ENCODE data around the gene CATSPER3. TPM values are rescaled to one million over a fixed set of nuclear protein-coding genes. Genes with fewer than 3 reads are reported as not detected.

Gene CATSPER3
- total and polyA plus RNA-seq, 2 of the 8 experiments (the other 6 are each of a cell fraction or from before 2014, with no cell fraction given): 0.62 TPM; not detected in 1

- TF ChIP-seq MAX (IDR thresholded peaks at IDR 0.05) (peak; percentile 77), ASH2L (IDR thresholded peaks at IDR 0.05; ENCODE audit: low read length) (no peak), TCF12 (IDR thresholded peaks at IDR 0.05; ENCODE audit: low read depth, low read length) (no peak), CBX8 (IDR thresholded peaks at IDR 0.05; ENCODE audit: borderline replicate concordance, low read depth, low read length) (peak; percentile 42; the same call in 1 of the 2 replicates), KDM4A (IDR thresholded peaks at IDR 0.05; ENCODE audit: low read depth, low read length, severe bottlenecking) (peak; percentile 76), SUZ12 (IDR thresholded peaks at IDR 0.05; ENCODE audit: low read length) (no peak; the same call in 1 of the 2 replicates), RNF2 (IDR thresholded peaks at IDR 0.05; ENCODE audit: borderline replicate concordance, low read depth, low read length, missing control alignments, poor library complexity, severe bottlenecking) (peak; percentile 22), EZH2 (IDR thresholded peaks at IDR 0.05; ENCODE audit: low read depth, low read length, severe bottlenecking) (peak; percentile 99), PHF8 (conservative IDR thresholded peaks at IDR 0.05; ENCODE audit: low read depth, low read length) (no peak)
- TF ChIP-seq, protein P1, sequence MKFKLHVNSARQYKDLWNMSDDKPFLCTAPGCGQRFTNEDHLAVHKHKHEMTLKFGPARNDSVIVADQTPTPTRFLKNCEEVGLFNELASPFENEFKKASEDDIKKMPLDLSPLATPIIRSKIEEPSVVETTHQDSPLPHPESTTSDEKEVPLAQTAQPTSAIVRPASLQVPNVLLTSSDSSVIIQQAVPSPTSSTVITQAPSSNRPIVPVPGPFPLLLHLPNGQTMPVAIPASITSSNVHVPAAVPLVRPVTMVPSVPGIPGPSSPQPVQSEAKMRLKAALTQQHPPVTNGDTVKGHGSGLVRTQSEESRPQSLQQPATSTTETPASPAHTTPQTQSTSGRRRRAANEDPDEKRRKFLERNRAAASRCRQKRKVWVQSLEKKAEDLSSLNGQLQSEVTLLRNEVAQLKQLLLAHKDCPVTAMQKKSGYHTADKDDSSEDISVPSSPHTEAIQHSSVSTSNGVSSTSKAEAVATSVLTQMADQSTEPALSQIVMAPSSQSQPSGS (IDR thresholded peaks at IDR 0.05; ENCODE audit: low read length): no peak
Observed at GRCh38 chr5:135040333-135041144, 72.8 kb downstream of the CATSPER3 start (continued).
